C4-2B (cell line): ENCODE measurements around the gene KIAA0753.

Experiments used
- H3K27ac ChIP-seq: fragments of 450-650 bp; 2 replicates; pipeline ENCODE4 v1.5.1; 2017
- CTCF ChIP-seq: fragments of 450-650 bp; conservative IDR thresholded peaks from 2 replicates; pipeline ENCODE4 v1.5.1; 2017; ENCODE audit warnings: mild to moderate bottlenecking
- ZFX ChIP-seq: fragments of 450-650 bp; IDR thresholded peaks from 2 replicates; pipeline ENCODE4 v1.6.1; 2017

Gene KIAA0753

GRCh38 chr17:6542577-6542976, 97.9 kb downstream of the KIAA0753 start:
- TF ChIP-seq ZFX (no peak), CTCF (no peak)
- H3K27ac ChIP-seq, result no peak overlapping the region

GRCh38 chr17:6541886-6542285, 98.6 kb downstream of the KIAA0753 start:
- TF ChIP-seq CTCF (no peak), ZFX (no peak)
- no peak overlapping the region for H3K27ac ChIP-seq

- H3K27ac ChIP-seq, result no peak overlapping the region
- TF ChIP-seq CTCF, result no peak
- no peak for TF ChIP-seq ZFX
Observed at GRCh38 chr17:6539871-6540270, 100.6 kb downstream of the KIAA0753 start.

GRCh38 chr17:6536566-6537065, 103.9 kb downstream of the KIAA0753 start:
- H3K27ac ChIP-seq, result no peak overlapping the region
- TF ChIP-seq CTCF (no peak), ZFX (no peak)

GRCh38 chr17:6536053-6536452, 104.5 kb downstream of the KIAA0753 start:
- no peak overlapping the region for H3K27ac ChIP-seq
- no peak for TF ChIP-seq CTCF
- no peak for TF ChIP-seq ZFX

GRCh38 chr17:6534846-6535514, 105.5 kb downstream of the KIAA0753 start:
- TF ChIP-seq CTCF, result no peak
- TF ChIP-seq ZFX, result no peak
- H3K27ac ChIP-seq, result no peak overlapping the region

- TF ChIP-seq CTCF (no peak), ZFX (no peak)
- H3K27ac ChIP-seq, result no peak overlapping the region
Observed at GRCh38 chr17:6532441-6532885, 108.0 kb downstream of the KIAA0753 start.
